Trophoblast cell (in vitro differentiated cells and primary cell): ENCODE data around the gene CBR4.

Source experiments
- DNase-seq, 2 donors: peaks; one replicate each; pipeline ENCODE4 v3.0.0-alpha.2; 2016
- H2AFZ ChIP-seq: 2 replicates; pipeline ENCODE4 v1.6.1; 2013; ENCODE audit warnings: low read length, moderate library complexity, mild to moderate bottlenecking; ENCODE audit not compliant: insufficient read depth, poor library complexity
- H2AK5ac ChIP-seq: 2 replicates; pipeline ENCODE4 v1.6.1; 2013; ENCODE audit warnings: mild to moderate bottlenecking, low read length
- H2BK120ac ChIP-seq: 2 replicates; pipeline ENCODE4 v1.6.1; 2013; ENCODE audit warnings: low read length, mild to moderate bottlenecking, moderate library complexity; ENCODE audit not compliant: insufficient read depth, poor library complexity
- H2BK12ac ChIP-seq: 2 replicates; pipeline ENCODE4 v1.6.1; 2013; ENCODE audit warnings: mild to moderate bottlenecking, low read length, moderate library complexity
- H2BK5ac ChIP-seq: 2 replicates; pipeline ENCODE4 v1.6.1; 2013; ENCODE audit warnings: low read length, low read depth, moderate library complexity, mild to moderate bottlenecking; ENCODE audit not compliant: poor library complexity
- H3K14ac ChIP-seq: 2 replicates; pipeline ENCODE4 v1.6.1; 2013; ENCODE audit warnings: mild to moderate bottlenecking, low read length
- H3K18ac ChIP-seq: 2 replicates; pipeline ENCODE4 v1.6.1; 2013; ENCODE audit warnings: mild to moderate bottlenecking, low read length
- H3K23ac ChIP-seq: 2 replicates; pipeline ENCODE4 v1.6.1; 2013; ENCODE audit warnings: low read length
- H3K27ac ChIP-seq: 2 replicates; pipeline ENCODE4 v1.5.1; 2013; ENCODE audit warnings: low read depth, mild to moderate bottlenecking, inconsistent platforms, low read length, moderate library complexity
- H3K27me3 ChIP-seq: 2 replicates; pipeline ENCODE4 v1.6.1; 2013; ENCODE audit warnings: inconsistent platforms, mild to moderate bottlenecking, low read length, moderate library complexity; ENCODE audit not compliant: insufficient read depth
- H3K36me3 ChIP-seq, 2 experiments: 1 replicate in 1 of 2; 2 replicates in 1 of 2; pipeline ENCODE4 v1.6.1; 2013; ENCODE audit warnings: low read length in 2 of 2, mild to moderate bottlenecking in 2 of 2, moderate library complexity in 1 of 2; ENCODE audit not compliant: insufficient read depth in 2 of 2, control insufficient read depth in 1 of 2
- H3K4ac ChIP-seq: 2 replicates; pipeline ENCODE4 v1.6.1; 2013; ENCODE audit warnings: low read depth, mild to moderate bottlenecking, low read length, moderate library complexity
- H3K4me1 ChIP-seq, 2 experiments: 1 replicate in 1 of 2; 2 replicates in 1 of 2; pipeline ENCODE4 v1.6.1; 2013; ENCODE audit warnings: low read length in 2 of 2, mild to moderate bottlenecking in 2 of 2, moderate library complexity in 1 of 2; ENCODE audit not compliant: insufficient read depth in 2 of 2, control insufficient read depth in 1 of 2
- H3K4me2 ChIP-seq: 2 replicates; pipeline ENCODE4 v1.6.1; 2013; ENCODE audit warnings: inconsistent platforms, mild to moderate bottlenecking, low read length, moderate library complexity
- H3K4me3 ChIP-seq: 2 replicates; pipeline ENCODE4 v1.5.1; 2013; ENCODE audit warnings: mild to moderate bottlenecking, low read depth, low read length, inconsistent platforms
- H3K79me1 ChIP-seq: one replicate; pipeline ENCODE4 v1.6.1; 2013; ENCODE audit warnings: low read length
- H3K79me2 ChIP-seq: 2 replicates; pipeline ENCODE4 v1.6.1; 2013; ENCODE audit warnings: low read length, mild to moderate bottlenecking; ENCODE audit not compliant: control insufficient read depth, insufficient read depth, poor library complexity
- H3K9ac ChIP-seq: 2 replicates; pipeline ENCODE4 v1.6.1; 2013; ENCODE audit warnings: mild to moderate bottlenecking, low read length
- H3K9me3 ChIP-seq: 2 replicates; pipeline ENCODE4 v1.6.1; 2013; ENCODE audit warnings: low read depth, mild to moderate bottlenecking, control low read depth, inconsistent platforms, low read length; ENCODE audit not compliant: insufficient read depth
- H4K12ac ChIP-seq: 2 replicates; pipeline ENCODE4 v1.6.1; 2013; ENCODE audit warnings: low read depth, mild to moderate bottlenecking, low read length, moderate library complexity
- H4K8ac ChIP-seq: 2 replicates; pipeline ENCODE4 v1.6.1; 2013; ENCODE audit warnings: low read depth, mild to moderate bottlenecking, low read length, moderate library complexity
- H4K91ac ChIP-seq: one replicate; pipeline ENCODE4 v1.6.1; 2013; ENCODE audit warnings: low read depth, mild to moderate bottlenecking, low read length, moderate library complexity
- WGBS: extraction: QIAGEN DNeasy Blood & Tissue Kit; methylation state at CpG from one replicate; pipeline ENCODE4 v1.1.7; 2013; ENCODE audit warnings: missing lambda C conversion rate; ENCODE audit not compliant: insufficient read length, insufficient coverage; ENCODE audit errors: extremely low coverage; 5-methylcytosine and 5-hydroxymethylcytosine counted together

The CBR4 gene

GRCh38 chr4:169031392-169031791 is 21.3 kb upstream of the CBR4 start:
- no peak overlapping the region for H4K91ac ChIP-seq
- no peak overlapping the region for H3K27ac ChIP-seq
- no peak overlapping the region for H3K4me3 ChIP-seq
- DNase-seq: no peak
- no peak overlapping the region for H4K12ac ChIP-seq
- no peak overlapping the region for H4K8ac ChIP-seq
- no peaks in the 10 kb centered on the region for H3K79me1 ChIP-seq
- H3K23ac ChIP-seq: no peak overlapping the region
- H3K79me2 ChIP-seq: no peaks in the 10 kb centered on the region
- no peak overlapping the region for H2BK120ac ChIP-seq
- no peaks in the 10 kb centered on the region for H3K27me3 ChIP-seq
- H3K9me3 ChIP-seq: no peaks in the 10 kb centered on the region
- no CpG with 5 or more reads among the region's 15 CpGs for WGBS
- H3K4me2 ChIP-seq: no peak overlapping the region
- no peak overlapping the region for H3K14ac ChIP-seq
- H3K18ac ChIP-seq: no peak overlapping the region
- H2BK5ac ChIP-seq: no peak overlapping the region
- H3K9ac ChIP-seq: no peak overlapping the region
- no peaks in the 10 kb centered on the region for H3K36me3 ChIP-seq
- no peak overlapping the region for H3K4ac ChIP-seq
- H2BK12ac ChIP-seq: no peak overlapping the region
- no peak overlapping the region for H2AFZ ChIP-seq
- H2AK5ac ChIP-seq: no peak overlapping the region
- peaks cover 0 to 2% of the 10 kb centered on the region in 2 experiments for H3K4me1 ChIP-seq

GRCh38 chr4:169030562-169030982 is 20.5 kb upstream of the CBR4 start:
- H4K12ac ChIP-seq: no peak overlapping the region
- no CpG with 5 or more reads among the region's 6 CpGs for WGBS
- no peak overlapping the region for H2AFZ ChIP-seq
- no peak overlapping the region for H3K27ac ChIP-seq
- no peak overlapping the region for H3K23ac ChIP-seq
- H3K9ac ChIP-seq: no peak overlapping the region
- no peaks in the 10 kb centered on the region for H3K36me3 ChIP-seq
- H3K4me2 ChIP-seq: no peak overlapping the region
- no peaks in the 10 kb centered on the region for H3K27me3 ChIP-seq
- no peak overlapping the region for H3K4ac ChIP-seq
- H3K79me1 ChIP-seq: no peaks in the 10 kb centered on the region
- H3K18ac ChIP-seq: no peak overlapping the region
- DNase-seq: peak in 1 of 2 donors; percentile 30
- H3K14ac ChIP-seq: no peak overlapping the region
- peaks cover 0 to 2% of the 10 kb centered on the region in 2 experiments for H3K4me1 ChIP-seq
- H2BK5ac ChIP-seq: no peak overlapping the region
- no peak overlapping the region for H4K8ac ChIP-seq
- no peaks in the 10 kb centered on the region for H3K79me2 ChIP-seq
- no peak overlapping the region for H4K91ac ChIP-seq
- no peak overlapping the region for H3K4me3 ChIP-seq
- H2BK120ac ChIP-seq: no peak overlapping the region
- no peak overlapping the region for H2AK5ac ChIP-seq
- H3K9me3 ChIP-seq: no peaks in the 10 kb centered on the region
- no peak overlapping the region for H2BK12ac ChIP-seq

DNA sequence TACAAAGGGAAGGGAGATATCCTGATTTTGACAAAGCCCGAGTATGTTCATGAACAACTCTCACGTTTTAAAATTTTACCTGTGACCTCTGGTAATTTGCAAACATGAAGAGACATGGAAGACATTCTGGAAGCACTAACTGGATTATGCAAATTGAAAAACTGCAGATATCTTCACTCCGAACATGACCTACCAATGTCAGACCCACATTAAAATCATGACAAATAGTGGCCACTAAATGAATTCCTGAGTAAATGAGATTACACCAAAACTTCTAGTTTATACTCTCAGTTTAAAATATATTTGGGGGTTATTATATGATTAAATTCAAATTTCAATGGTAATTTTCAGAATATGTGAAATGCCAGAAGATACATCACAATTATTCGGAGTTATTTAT is 19.9 kb upstream of the CBR4 start:
- Histone ChIP-seq H3K14ac (no peak overlapping the region), H2AK5ac (no peak overlapping the region), H3K23ac (no peak overlapping the region), H3K4me1 (peaks cover 0 to 2% of the 10 kb centered on the region in 2 experiments), H4K12ac (no peak overlapping the region), H3K36me3 (no peaks in the 10 kb centered on the region), H2BK5ac (no peak overlapping the region), H3K27me3 (no peaks in the 10 kb centered on the region), H4K91ac (no peak overlapping the region), H3K9me3 (no peaks in the 10 kb centered on the region), H3K79me1 (no peaks in the 10 kb centered on the region), H3K18ac (no peak overlapping the region), H2AFZ (no peak overlapping the region), H3K4ac (no peak overlapping the region), H2BK12ac (no peak overlapping the region), H2BK120ac (no peak overlapping the region), H4K8ac (no peak overlapping the region), H3K4me2 (no peak overlapping the region), H3K79me2 (no peaks in the 10 kb centered on the region), H3K9ac (no peak overlapping the region), H3K4me3 (no peak overlapping the region), H3K27ac (no peak overlapping the region)
- WGBS: no CpG with 5 or more reads among the region's 4 CpGs
- DNase-seq: no peak

- Histone ChIP-seq H2BK120ac (no peak overlapping the region), H2AK5ac (no peak overlapping the region), H3K14ac (no peak overlapping the region), H3K4me1 (no peaks in the 10 kb centered on the region), H4K91ac (no peak overlapping the region), H3K18ac (no peak overlapping the region), H3K4me2 (no peak overlapping the region), H2BK12ac (no peak overlapping the region), H3K4ac (no peak overlapping the region), H3K4me3 (no peak overlapping the region), H3K79me1 (no peaks in the 10 kb centered on the region), H3K27ac (no peak overlapping the region), H4K12ac (no peak overlapping the region), H2BK5ac (no peak overlapping the region), H3K79me2 (no peaks in the 10 kb centered on the region), H3K36me3 (no peaks in the 10 kb centered on the region), H4K8ac (no peak overlapping the region), H3K27me3 (no peaks in the 10 kb centered on the region), H3K9ac (no peak overlapping the region), H2AFZ (no peak overlapping the region), H3K23ac (no peak overlapping the region), H3K9me3 (no peaks in the 10 kb centered on the region)
- DNase-seq: no peak
- WGBS: no CpG with 5 or more reads among the region's 3 CpGs
Measured at GRCh38 chr4:169027663-169028062, 17.6 kb upstream of the CBR4 start.
